Medulla oblongata (tissue), 1 donor: ENCODE results near the gene PDE3B.
A peak's percentile ranks its signal among the peaks of the same experiment; 100 is the strongest.
"Not testable (repeated sequence)": the region's sequence is repeated elsewhere in the genome, so short reads cannot be mapped to it uniquely, and the experiment has no call there.

Experiments used
- DNase-seq: peaks from one replicate; pipeline ENCODE4 v3.0.0-alpha.2; 2015; ENCODE audit errors: extremely low spot score

The PDE3B gene

DNA sequence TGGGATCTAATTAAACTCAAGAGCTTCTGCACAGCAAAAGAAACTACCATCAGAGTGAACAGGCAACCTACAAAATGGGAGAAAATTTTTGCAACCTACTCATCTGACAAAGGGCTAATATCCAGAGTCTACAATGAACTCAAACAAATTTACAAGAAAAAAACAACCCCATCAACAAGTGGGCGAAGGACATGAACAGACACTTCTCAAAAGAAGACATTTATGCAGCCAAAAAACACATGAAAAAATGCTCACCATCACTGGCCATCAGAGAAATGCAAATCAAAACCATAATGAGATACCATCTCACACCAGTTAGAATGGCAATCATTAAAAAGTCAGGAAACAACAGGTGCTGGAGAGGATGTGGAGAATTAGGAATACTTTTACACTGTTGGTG is 240.1 kb downstream of the PDE3B start:
- DNase-seq = not testable (repeated sequence)

DNA sequence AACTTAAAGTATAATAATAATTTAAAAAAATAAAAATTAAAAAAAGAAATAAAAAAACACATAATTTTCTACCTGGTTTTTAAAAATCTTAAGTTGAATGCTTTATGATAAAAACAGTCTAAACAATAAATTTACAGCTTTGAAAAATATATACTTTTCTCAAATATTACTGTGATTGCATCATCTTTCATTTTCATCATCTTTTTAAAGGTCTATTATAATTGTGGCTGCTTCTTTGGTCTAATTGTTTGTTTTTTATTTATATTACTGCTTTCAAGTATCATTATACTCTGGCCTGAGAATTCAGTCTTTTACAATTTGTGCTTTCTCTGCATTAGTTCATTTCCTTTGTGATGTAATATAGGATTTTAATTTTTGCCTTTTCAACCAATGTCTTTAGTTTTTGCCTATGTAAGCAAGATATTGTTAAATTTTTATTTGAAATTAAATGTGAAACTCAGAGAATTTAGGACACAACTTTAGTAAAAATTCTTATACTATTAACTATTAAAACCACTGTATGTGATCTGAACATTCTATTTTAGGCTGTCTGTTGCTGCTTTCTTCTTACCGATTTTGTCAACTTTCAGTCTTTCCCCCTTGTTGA is 241.2 kb downstream of the PDE3B start:
- no peak for DNase-seq

DNA sequence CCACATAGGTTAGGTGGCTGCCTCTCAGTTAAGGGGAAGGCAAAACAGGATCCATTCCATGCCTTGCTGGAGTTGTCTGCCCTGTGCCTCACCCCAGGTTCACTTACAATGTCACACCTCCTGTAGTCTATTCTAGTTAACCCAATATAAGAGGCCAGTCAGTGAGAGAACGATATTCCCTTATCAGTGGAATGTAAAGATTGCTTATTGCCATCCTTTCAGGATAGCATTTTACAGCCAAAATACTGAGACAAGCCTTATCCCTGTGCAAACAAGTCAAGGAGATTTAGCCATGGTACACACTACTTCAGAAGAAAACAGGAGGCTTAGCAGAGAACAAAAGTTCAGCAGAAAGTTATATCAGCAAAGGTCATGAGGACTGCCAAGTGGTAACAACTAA is 242.9 kb downstream of the PDE3B start:
- no peak for DNase-seq

DNA sequence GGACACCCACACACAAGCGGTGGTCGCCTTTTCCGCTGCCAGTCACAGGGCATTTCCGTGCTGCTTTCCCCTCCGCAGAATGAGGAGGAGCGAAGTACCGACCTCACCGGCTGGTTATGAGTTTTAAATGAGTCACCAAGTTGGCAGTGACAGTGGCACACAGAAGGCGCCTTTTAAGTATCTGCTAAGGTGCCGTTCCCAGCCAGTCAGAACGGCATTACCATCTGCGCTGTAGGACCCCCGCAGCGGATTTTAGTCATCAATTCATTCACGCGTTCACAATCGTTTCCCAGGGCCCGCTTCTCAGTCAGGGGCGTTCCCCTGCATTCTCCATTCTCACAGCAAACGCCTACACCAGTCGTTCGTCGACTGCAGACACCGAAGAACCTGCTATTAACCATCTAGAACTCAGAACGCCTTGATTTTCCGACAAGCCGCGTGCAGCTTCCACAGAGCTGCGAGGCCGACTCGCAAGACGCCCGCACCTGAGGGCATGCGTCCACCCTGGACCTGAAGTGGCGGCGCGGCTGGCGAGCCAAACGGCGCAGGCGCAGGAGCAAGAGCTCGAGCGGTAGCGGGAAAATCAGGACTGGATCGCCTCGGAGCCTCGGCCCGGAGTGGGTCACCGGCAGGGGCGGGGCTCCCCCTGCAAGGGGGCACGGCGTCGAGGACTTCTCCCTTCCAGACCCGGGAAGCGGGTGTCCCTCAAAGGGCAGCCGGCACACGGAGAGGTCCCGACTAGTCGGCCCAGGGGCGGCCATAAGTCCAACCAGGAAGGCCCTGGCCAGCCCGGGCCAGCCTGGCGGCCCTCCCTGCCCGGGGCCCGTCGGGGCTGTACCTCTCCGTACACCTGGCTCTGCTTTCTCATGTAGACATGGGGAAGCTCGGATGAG is 247.8 kb downstream of the PDE3B start:
- DNase-seq = peak; percentile 86

- peak; percentile 97 for DNase-seq
Measured at GRCh38 chr11:14892036-14892556, 248.5 kb downstream of the PDE3B start, which contains the start of gene CYP2R1. Gene CYP2R1, minus strand, starts transcription at chr11:14892231. Its CDS starts 26 bp downstream, at chr11:14892205.

- DNase-seq = no peak
Measured at GRCh38 chr11:14892577-14892976, 249.0 kb downstream of the PDE3B start.

- DNase-seq = peak; percentile 71
Measured at GRCh38 chr11:14894657-14895598, 251.3 kb downstream of the PDE3B start.

- DNase-seq = no peak
Measured at GRCh38 chr11:14898355-14898754, 254.8 kb downstream of the PDE3B start.

DNA sequence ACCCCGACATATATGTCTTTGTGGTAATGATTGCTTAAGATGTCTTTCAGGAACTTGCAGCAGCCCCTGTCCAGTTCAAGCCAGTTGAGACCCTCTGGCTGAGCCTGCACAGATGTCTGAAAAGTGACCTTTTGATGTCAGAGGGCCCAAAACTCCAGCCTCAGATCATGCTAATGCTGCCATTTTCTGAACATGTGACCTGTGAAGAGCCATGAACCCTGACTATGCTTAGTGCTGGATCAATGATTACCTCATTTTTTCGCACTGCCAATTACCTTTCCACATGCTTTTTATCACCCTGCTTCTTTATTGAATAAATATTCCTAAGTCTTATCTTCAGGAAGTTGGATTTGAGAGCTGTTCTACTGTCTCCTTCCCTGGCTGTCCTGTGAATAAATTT is 255.3 kb downstream of the PDE3B start:
- no peak for DNase-seq

- no peak for DNase-seq
Measured at GRCh38 chr11:14902650-14903350, 259.2 kb downstream of the PDE3B start.

DNA sequence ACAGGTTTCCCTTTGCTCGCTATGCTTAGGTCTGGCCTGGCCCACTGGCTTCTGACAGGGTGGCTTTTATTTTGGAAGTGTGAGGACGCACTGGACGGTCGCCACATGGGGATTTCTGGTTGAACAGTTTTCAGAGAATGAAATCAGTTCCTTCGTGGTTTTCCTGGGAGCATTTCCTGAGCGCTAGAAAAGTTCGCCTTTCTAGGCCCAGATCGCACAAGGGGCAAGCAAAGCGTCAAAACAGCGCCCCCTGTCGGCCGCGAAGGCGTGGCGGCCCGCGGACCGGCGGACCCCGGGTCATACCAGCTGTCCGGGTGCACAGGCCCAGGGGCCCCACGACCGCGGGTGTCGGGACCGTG is 261.1 kb downstream of the PDE3B start:
- peak; percentile 64 for DNase-seq

- peak; percentile 11 for DNase-seq
Measured at GRCh38 chr11:14905104-14906033, 261.8 kb downstream of the PDE3B start.

DNA sequence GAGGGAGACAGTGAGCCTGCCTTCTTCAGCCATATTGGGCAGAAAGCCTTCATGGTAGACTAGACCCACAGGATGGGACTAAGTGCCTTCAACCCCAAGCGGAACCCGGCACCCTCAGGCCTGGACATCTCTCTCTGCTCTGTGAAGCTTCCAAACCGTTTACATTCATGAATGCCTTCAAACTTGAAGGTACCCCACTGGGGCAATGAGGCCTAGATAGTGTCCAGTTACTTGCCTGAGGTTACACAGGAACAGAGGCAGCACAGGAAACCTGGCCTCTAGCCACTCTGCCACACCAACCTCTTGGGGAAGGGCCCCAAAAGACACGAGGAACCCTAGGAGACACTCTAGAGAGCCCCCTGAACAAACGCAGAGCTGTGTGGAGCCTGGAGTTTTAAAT is 263.0 kb downstream of the PDE3B start:
- no peak for DNase-seq

- DNase-seq = no peak
Measured at GRCh38 chr11:14906993-14907392, 263.4 kb downstream of the PDE3B start.

GRCh38 chr11:14907411-14908213 is 264.0 kb downstream of the PDE3B start:
- peak; percentile 75 for DNase-seq

- DNase-seq = peak; percentile 55
Measured at GRCh38 chr11:14908214-14908880, 264.7 kb downstream of the PDE3B start.

- DNase-seq = no peak
Measured at GRCh38 chr11:14914536-14914935, 270.9 kb downstream of the PDE3B start.

DNA sequence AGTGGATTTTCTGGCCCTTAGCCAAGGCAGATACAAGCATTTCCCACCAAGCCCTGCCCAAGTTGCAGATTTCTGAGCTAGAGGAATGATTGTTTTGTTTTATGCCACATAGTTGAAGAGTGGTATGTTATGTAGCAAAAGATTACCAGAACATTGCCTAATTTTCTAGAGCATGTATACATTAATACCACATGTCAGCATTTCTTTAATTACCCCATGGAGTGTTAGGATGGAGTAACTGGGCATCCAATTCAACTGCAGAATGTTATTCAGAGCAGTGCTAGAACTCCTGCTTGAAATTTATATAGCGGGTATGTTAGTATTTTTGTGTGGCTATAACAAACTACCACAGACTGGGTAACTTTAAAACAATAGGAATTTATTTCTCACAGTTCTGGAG is 272.8 kb downstream of the PDE3B start:
- DNase-seq = no peak
